ENCODE measurements around the gene ULK1. TPM values are rescaled to one million over a fixed set of nuclear protein-coding genes. Genes with fewer than 3 reads are reported as not detected.

ULK1 gene
- 1.7 and 2.3 TPM in 2 replicates for polyA plus RNA-seq

DNA sequence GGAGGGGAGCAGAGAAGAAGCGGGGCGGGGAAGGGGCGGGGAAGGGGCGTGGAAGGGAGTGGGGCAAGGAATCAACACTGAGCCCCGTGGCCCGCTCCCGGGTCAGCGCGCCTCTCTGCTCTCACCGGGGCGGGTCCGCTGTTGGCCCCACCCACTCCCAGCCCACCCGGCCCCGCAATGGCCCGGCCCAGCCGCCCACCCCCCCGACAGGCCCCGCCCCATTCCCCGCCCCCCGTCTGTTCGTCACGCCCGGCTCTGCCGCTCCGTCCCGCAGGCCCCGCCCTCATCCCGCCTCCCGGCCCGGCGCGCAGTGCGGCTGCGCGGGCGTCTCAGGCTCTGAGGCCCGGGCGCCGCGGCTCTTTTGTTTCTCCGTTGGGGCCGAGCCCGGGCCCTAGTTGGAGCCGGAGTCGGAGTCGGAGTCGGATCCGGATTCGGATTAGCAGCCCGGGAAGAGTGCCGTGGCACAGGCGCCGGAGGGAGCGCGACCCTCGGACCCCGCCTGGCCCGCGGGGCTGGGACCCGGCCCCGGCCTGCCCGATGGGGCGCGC is at the start of gene ULK1:
Gene ULK1 (plus strand): TSS at position 310 of the 548 bp plus-strand sequence. CDS start 380 bp downstream, outside the sequence.

DNA sequence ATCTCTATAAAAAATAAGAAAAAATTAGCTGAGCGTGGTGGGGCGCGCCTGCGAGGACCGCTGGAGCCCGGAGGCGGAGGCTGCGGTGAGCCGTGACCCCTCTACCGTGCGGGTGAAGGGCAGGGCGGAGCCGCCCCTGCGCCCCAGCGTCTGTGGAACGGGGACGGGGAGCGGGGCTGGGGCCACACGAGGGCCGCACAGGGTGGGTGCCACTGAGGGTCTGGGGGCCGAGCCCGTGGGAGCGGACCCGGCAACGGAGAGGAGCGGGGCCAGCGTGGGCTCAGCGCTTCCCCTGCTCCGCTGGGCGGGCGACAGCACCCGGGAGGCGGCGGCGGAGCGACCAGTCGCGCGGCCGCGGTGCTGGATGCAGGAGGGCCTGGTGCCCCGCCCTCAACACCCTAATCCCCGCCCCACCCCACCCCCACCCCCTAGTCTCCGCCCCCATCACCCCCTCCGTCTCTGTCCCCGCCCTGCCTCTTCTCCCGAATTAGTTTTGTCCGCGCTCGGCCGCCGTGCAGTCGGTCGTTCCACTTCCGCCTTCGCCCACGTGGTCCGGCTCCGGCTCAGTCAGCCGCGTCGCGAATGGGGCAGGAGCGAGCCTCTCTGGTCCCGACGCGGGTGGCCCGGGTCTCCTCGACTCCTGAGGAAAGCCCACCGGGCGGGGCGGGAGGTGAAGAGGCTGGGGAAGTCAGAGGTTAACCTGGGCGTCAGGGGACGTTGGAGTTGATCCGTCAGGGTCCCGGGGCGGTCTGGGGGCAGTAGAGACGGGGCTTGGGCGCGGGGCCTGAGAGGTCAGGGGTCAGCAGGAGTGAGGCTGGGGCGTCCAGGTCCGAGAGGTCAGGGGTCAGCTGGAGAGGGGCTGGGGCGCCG is 34.5 kb downstream of the ULK1 start, which contains the start of gene PUS1:
Gene PUS1 (plus strand): TSS at position 566 of the 870 bp plus-strand sequence. CDS start 447 bp downstream, outside the sequence.

DNA sequence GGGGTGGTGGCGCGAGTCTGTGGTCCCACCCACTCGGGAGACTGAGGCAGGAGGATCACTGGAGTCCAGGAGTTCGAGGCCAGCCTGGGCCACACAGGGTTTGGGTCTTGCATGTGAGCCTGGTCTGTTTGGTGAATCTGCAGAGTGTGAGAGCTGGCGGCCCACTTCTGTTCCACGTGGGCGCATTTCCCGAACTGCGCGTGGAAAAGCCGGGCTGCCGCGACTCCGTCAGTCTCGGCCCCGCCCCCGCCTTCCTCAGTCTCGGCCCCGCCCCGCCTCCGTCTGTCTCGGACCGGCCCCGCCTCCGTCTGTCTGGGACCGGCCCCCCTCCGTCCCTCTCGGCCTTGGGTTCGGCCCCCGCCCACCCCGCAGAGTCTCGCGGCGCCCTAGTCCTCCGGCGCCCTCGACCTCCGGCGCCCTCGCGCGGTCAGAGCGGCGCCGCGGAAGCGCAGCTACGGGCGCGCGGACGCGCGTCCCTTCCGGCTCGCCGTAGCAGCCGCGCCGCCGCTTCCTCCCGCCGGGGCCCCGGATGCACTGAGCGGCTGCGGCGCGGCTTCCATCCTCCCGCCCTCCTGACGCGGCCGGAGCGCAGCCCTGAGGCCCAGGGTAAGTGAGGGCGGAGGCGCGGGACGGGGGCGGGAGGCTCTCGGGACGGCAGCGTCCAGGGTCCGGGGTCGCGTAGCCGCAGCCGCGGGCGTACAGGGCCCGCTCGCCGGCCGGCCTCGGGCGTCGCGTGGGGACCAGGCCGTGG is 55.2 kb downstream of the ULK1 start, which contains the start of gene EP400:
Gene EP400 (plus strand): TSS at position 512 of the 751 bp plus-strand sequence. CDS start 10,678 bp downstream, outside the sequence.

Other genes with a start within 250 kb of the ULK1 start
- 3.3 and 4.5 TPM in 2 replicates for gene SFSWAP, start 183.5 kb upstream of the ULK1 start, polyA plus RNA-seq
- 0.69 TPM in 1 of 2 replicates, not detected in the other for gene MMP17, start 66.2 kb upstream of the ULK1 start, polyA plus RNA-seq
- 1.8 and 2.4 TPM in 2 replicates for gene PUS1, start 34.7 kb downstream of the ULK1 start, polyA plus RNA-seq
- gene EP400, start 55.3 kb downstream of the ULK1 start, polyA plus RNA-seq, result 4.6 and 6.6 TPM in 2 replicates
- gene DDX51, start 249.7 kb downstream of the ULK1 start, polyA plus RNA-seq, result 1.8 and 3.9 TPM in 2 replicates
- 4.7 and 6.2 TPM in 2 replicates for gene NOC4L, start 249.8 kb downstream of the ULK1 start, polyA plus RNA-seq